HCT116 (cell line): Measurements from ENCODE around the gene URB1. TPM values are rescaled to one million over a fixed set of nuclear protein-coding genes. Genes with fewer than 3 reads are reported as not detected.

Experiments used
- ATAC-seq: fragments of 200-7000 bp; cut with Tn5 transposase; 2 replicates; pipeline ENCODE4 v1.9.1; 2020; ENCODE audit warnings: mild to moderate bottlenecking, moderate library complexity
- BruUV-seq: library from RNA; stranded (reverse); fragments of 400-500 nt; replicated peaks from 2 replicates; lab custom pipeline; 2021; lab: Mats Ljungman, UMichigan
- CTCF ChIA-PET: fragments of 300-600 bp; sonication (Branson Sonifier 250); formaldehyde crosslinking; loops from one replicate; lab custom pipeline; 2021; ENCODE audit warnings: antibody characterized with exemption; lab: Charles Lee
- POLR2A ChIA-PET: fragments of 300-600, 350-600 bp; sonication (Branson Sonifier 250); formaldehyde crosslinking; loops from one replicate; lab custom pipeline; 2021; ENCODE audit warnings: antibody characterized with exemption; lab: Charles Lee
- RAD21 ChIA-PET, 2 experiments: fragments of 300-600 bp; sonication (Branson Sonifier 250); formaldehyde crosslinking; loops; one replicate each; lab custom pipeline; 2023; ENCODE audit warnings: low total read pairs in 2 of 2; ENCODE audit not compliant: uncharacterized antibody in 2 of 2, unreplicated experiment in 2 of 2, low non-redundant PET in 1 of 2; lab: Charles Lee
- DNase-seq: peaks from one replicate; pipeline ENCODE4 v3.0.0-alpha.2; 2010; ENCODE audit warnings: low read depth, low spot score
- H2AFZ ChIP-seq: fragments of 200-600 bp; shearing (Covaris generic), sonication (generic); 2 replicates; pipeline ENCODE4 v1.6.1; 2017; ENCODE audit warnings: low read depth, mixed run types, mixed read lengths, antibody characterized with exemption, low read length; ENCODE audit not compliant: poor library complexity, severe bottlenecking
- H3K27ac ChIP-seq: 2 replicates; pipeline ENCODE4 v1.5.1; 2012; ENCODE audit warnings: low read depth, low read length
- H3K27me3 ChIP-seq: fragments of 200-600 bp; sonication (generic); 2 replicates; pipeline ENCODE4 v1.6.1; 2016; ENCODE audit warnings: mixed run types, low read length, mixed read lengths; ENCODE audit not compliant: insufficient read depth
- H3K36me3 ChIP-seq, 2 experiments: fragments of 200-500 bp in 1 of 2; fragments of 200-600 bp in 1 of 2; sonication (Bioruptor generic) in 1 of 2; sonication (generic) in 1 of 2; 2 replicates each; pipeline versions ENCODE4 v1.5.1 to v1.6.1; 2014 to 2016; ENCODE audit warnings: low read length in 2 of 2, inconsistent platforms in 1 of 2, mixed read lengths in 1 of 2, mixed run types in 1 of 2; ENCODE audit not compliant: insufficient read depth in 2 of 2, control insufficient read depth in 1 of 2
- H3K4me1 ChIP-seq, 2 experiments: fragments of 200-600 bp in 1 of 2; sonication (generic) in 1 of 2; 2 replicates each; pipeline versions ENCODE4 v1.5.1 to v1.6.1; 2012 to 2017; ENCODE audit warnings: low read length in 2 of 2, inconsistent platforms in 1 of 2, mild to moderate bottlenecking in 1 of 2, mixed read lengths in 1 of 2, mixed run types in 1 of 2, moderate library complexity in 1 of 2; ENCODE audit not compliant: insufficient read depth in 2 of 2, control insufficient read depth in 1 of 2
- H3K4me2 ChIP-seq: fragments of 200-600 bp; sonication (generic); 2 replicates; pipeline ENCODE4 v1.6.1; 2017; ENCODE audit warnings: mixed run types, low read length, mixed read lengths
- H3K4me3 ChIP-seq, 2 experiments: fragments of 200-600 bp in 1 of 2; sonication (generic) in 1 of 2; replicated peaks in 1 of 2; 2 replicates each; pipeline ENCODE4 v1.5.1; 2011 to 2016; ENCODE audit warnings: low read length in 2 of 2, control low read depth in 1 of 2, low read depth in 1 of 2, mild to moderate bottlenecking in 1 of 2, mixed read lengths in 1 of 2, mixed run types in 1 of 2
- H3K79me2 ChIP-seq: fragments of 200-600 bp; sonication (generic); 2 replicates; pipeline ENCODE4 v1.6.1; 2017; ENCODE audit warnings: mild to moderate bottlenecking, mixed run types, low read length, moderate library complexity, mixed read lengths; ENCODE audit not compliant: insufficient read depth
- H3K9ac ChIP-seq: fragments of 200-600 bp; sonication (generic); 2 replicates; pipeline ENCODE4 v1.6.1; 2016; ENCODE audit warnings: low read length, mixed read lengths
- H3K9me2 ChIP-seq: fragments of 200-600 bp; sonication (generic), shearing (Covaris generic); 2 replicates; pipeline ENCODE4 v1.6.1; 2017; ENCODE audit warnings: mixed run types, mild to moderate bottlenecking, moderate library complexity; ENCODE audit not compliant: insufficient read depth
- H3K9me3 ChIP-seq, 2 experiments: fragments of 200-500 bp in 1 of 2; fragments of 200-600 bp in 1 of 2; sonication (Bioruptor generic) in 1 of 2; sonication (generic) in 1 of 2; 2 replicates each; pipeline ENCODE4 v1.6.1; 2014 to 2017; ENCODE audit warnings: low read length in 2 of 2, mixed read lengths in 2 of 2, inconsistent platforms in 1 of 2, low read depth in 1 of 2, mild to moderate bottlenecking in 1 of 2, mixed run types in 1 of 2, moderate library complexity in 1 of 2; ENCODE audit not compliant: control insufficient read depth in 1 of 2, insufficient read depth in 1 of 2
- H4K20me1 ChIP-seq: fragments of 200-600 bp; sonication (generic), shearing (Covaris generic); 2 replicates; pipeline ENCODE4 v1.6.1; 2017; ENCODE audit warnings: mixed run types, mild to moderate bottlenecking, moderate library complexity; ENCODE audit not compliant: insufficient read depth
- CEBPB ChIP-seq: IDR thresholded peaks from 2 replicates; pipeline ENCODE4 v1.6.1; 2012; ENCODE audit warnings: low read depth
- EGR1 ChIP-seq: IDR thresholded peaks from 2 replicates; pipeline ENCODE4 v1.6.1; 2012; ENCODE audit warnings: low read depth
- ELF1 ChIP-seq: IDR thresholded peaks from 2 replicates; pipeline ENCODE4 v1.6.1; 2012; ENCODE audit warnings: low read depth, borderline replicate concordance
- EZH2phosphoT487 ChIP-seq: fragments of 200-600 bp; IDR thresholded peaks from 2 replicates; pipeline ENCODE4 v1.6.1; 2018; ENCODE audit warnings: antibody characterized with exemption, borderline replicate concordance
- FOSL1 ChIP-seq: IDR thresholded peaks from 2 replicates; pipeline ENCODE4 v1.6.1; 2012; ENCODE audit warnings: low read depth
- JUND ChIP-seq: IDR thresholded peaks from 2 replicates; pipeline ENCODE4 v1.6.1; 2012
- POLR2AphosphoS5 ChIP-seq: IDR thresholded peaks from 2 replicates; pipeline ENCODE4 v1.6.1; 2011; ENCODE audit warnings: mild to moderate bottlenecking, low read depth, low read length, moderate library complexity
- SIN3A ChIP-seq: IDR thresholded peaks from 2 replicates; pipeline ENCODE4 v1.6.1; 2012; ENCODE audit warnings: low read depth
- YY1 ChIP-seq: IDR thresholded peaks from 2 replicates; pipeline ENCODE4 v1.6.1; 2011; ENCODE audit warnings: low read length, low read depth, moderate library complexity, mild to moderate bottlenecking; ENCODE audit not compliant: insufficient replicate concordance; ENCODE audit errors: extremely low read depth
- ZBTB33 ChIP-seq: IDR thresholded peaks from 2 replicates; pipeline ENCODE4 v1.6.1; 2011; ENCODE audit warnings: mild to moderate bottlenecking, low read length, moderate library complexity; ENCODE audit not compliant: insufficient replicate concordance; ENCODE audit errors: extremely low read depth
- ZFX ChIP-seq: fragments of 450-650 bp; IDR thresholded peaks from 2 replicates; pipeline ENCODE4 v1.6.1; 2017
- ZNF274 ChIP-seq: fragments of 200-500 bp; sonication (Bioruptor generic); IDR thresholded peaks from 2 replicates; pipeline ENCODE4 v1.6.1; 2014; ENCODE audit warnings: mild to moderate bottlenecking, low read depth, low read length, inconsistent platforms
- intact Hi-C: fragments of 100-400 bp; cut with micrococcal nuclease; formaldehyde crosslinking; loops from 2 replicates; pipeline ENCODE4 v1.10.0; 2022
- total RNA-seq: library from RNA; stranded (reverse); gene quantifications from one replicate; pipeline ENCODE4 v1.2.1, GENCODE V29; 2021; ENCODE audit not compliant: unreplicated experiment
- TF ChIP-seq, protein P1 (sequence below): IDR thresholded peaks from 2 replicates; pipeline ENCODE4 v1.6.1; 2012

Gene URB1
- total RNA-seq, 1 experiment from 2014 or later, result 28.3 TPM

DNA sequence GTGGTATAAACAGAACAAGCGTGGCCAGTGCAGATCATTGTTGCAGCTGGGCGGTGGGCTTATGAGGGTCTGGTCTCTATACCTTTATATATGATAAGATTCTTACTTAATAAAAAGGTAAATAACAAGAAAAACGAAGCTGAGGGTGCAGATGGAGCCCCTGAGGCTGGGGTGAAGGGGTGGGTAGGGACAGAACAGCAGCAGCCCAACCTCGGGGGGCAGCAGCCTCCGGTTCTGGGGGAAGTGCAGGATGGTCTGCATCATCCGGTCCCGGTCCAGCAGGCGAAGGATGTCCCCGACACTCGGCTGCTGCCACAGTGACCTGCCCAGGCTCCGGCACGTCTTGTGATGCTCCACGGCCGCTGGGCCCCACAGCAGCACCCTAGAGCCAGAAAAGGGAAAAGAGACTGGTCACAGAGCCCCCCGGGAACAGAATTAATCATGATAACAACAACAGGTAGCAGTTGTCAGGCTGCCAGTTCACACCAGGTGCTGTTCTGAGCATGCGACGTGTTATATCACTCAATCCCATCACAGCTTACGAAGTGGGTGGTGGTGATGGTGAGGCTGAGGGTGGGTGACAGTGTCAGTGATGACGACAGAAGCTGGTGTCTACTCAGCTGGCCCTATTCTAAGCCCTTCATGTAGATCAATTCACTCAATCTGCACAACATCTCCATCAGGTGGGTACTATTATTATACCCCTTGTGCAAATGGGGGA is 58.7 kb downstream of the URB1 start:
- H3K4me3 ChIP-seq, result no peak overlapping the region
- H3K27me3 ChIP-seq, result no peaks in the 10 kb centered on the region
- RAD21 ChIA-PET, result no interaction called here
- H3K36me3 ChIP-seq, result peaks cover 60 to 80% of the 10 kb centered on the region in 2 experiments
- H2AFZ ChIP-seq, result no peak overlapping the region
- H3K9me3 ChIP-seq, result no peaks in the 10 kb centered on the region
- no peak overlapping the region for H3K27ac ChIP-seq
- DNase-seq (no peak), ATAC-seq (no peak)
- H3K4me1 ChIP-seq, result peaks cover 0 to 2% of the 10 kb centered on the region in 2 experiments; a peak in 2 of 4 replicates
- CTCF ChIA-PET, result no interaction called here
- H3K79me2 ChIP-seq, result peaks cover 23% of the 10 kb centered on the region; the same call in 1 of the 2 replicates
- BruUV-seq, result no TSS peak
- TF ChIP-seq JUND (no peak), CEBPB (no peak), EZH2phosphoT487 (no peak), ZNF274 (no peak), ZFX (no peak), SIN3A (no peak), ELF1 (no peak), EGR1 (no peak), YY1 (no peak), ZBTB33 (no peak), FOSL1 (no peak), POLR2AphosphoS5 (no peak)
- TF ChIP-seq, protein P1, sequence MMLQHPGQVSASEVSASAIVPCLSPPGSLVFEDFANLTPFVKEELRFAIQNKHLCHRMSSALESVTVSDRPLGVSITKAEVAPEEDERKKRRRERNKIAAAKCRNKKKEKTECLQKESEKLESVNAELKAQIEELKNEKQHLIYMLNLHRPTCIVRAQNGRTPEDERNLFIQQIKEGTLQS, result no peak
- no peak overlapping the region for H3K9ac ChIP-seq
- H3K4me2 ChIP-seq, result no peak overlapping the region
- peaks cover 4% of the 10 kb centered on the region; the same call in 1 of the 2 replicates for H4K20me1 ChIP-seq
- no peaks in the 10 kb centered on the region for H3K9me2 ChIP-seq
- intact Hi-C loops, result no loop called here
- POLR2A ChIA-PET, result no interaction called here
